IPS-18a (cell line): ENCODE results near the gene KRT81.

Experiments
- H3K27ac ChIP-seq: one replicate; pipeline ENCODE4 v1.5.1; 2013; ENCODE audit warnings: low read length
- H3K27me3 ChIP-seq: one replicate; pipeline ENCODE4 v1.6.1; 2013; ENCODE audit warnings: mild to moderate bottlenecking, low read length; ENCODE audit not compliant: control insufficient read depth, insufficient read depth
- H3K36me3 ChIP-seq: one replicate; pipeline ENCODE4 v1.6.1; 2013; ENCODE audit warnings: low read depth, low read length; ENCODE audit not compliant: control insufficient read depth
- H3K4me1 ChIP-seq: one replicate; pipeline ENCODE4 v1.6.1; 2013; ENCODE audit warnings: low read depth, low read length; ENCODE audit not compliant: control insufficient read depth
- H3K4me3 ChIP-seq: one replicate; pipeline ENCODE4 v1.5.1; 2013; ENCODE audit warnings: low read length
- H3K9ac ChIP-seq: one replicate; pipeline ENCODE4 v1.6.1; 2013; ENCODE audit warnings: mild to moderate bottlenecking, low read length, moderate library complexity
- H3K9me3 ChIP-seq: one replicate; pipeline ENCODE4 v1.6.1; 2013; ENCODE audit warnings: low read depth, low read length; ENCODE audit not compliant: control insufficient read depth

The KRT81 gene

GRCh38 chr12:52291267-52291935, at the start of gene KRT81:
KRT81 (minus strand) TSS chr12:52291534; CDS start chr12:52291465, 69 bp downstream.
- Histone ChIP-seq H3K4me1 (no peaks in the 10 kb centered on the region), H3K9ac (no peak within 1 kb of the TSS), H3K4me3 (no peak within 1 kb of the TSS), H3K27me3 (no peaks in the 10 kb centered on the region), H3K27ac (no peak within 1 kb of the TSS), H3K36me3 (no peaks in the 10 kb centered on the region), H3K9me3 (no peaks in the 10 kb centered on the region)

- Histone ChIP-seq H3K4me1 (no peaks in the 10 kb centered on the region), H3K9me3 (no peaks in the 10 kb centered on the region), H3K9ac (no peak overlapping the region), H3K27me3 (no peaks in the 10 kb centered on the region), H3K27ac (no peak overlapping the region), H3K36me3 (no peaks in the 10 kb centered on the region), H3K4me3 (no peak overlapping the region)
These were observed 47.1 kb upstream of the KRT81 start for GRCh38 chr12:52338241-52338960.

GRCh38 chr12:52337054-52337453, 45.7 kb upstream of the KRT81 start:
- no peak overlapping the region for H3K27ac ChIP-seq
- H3K9me3 ChIP-seq, result no peaks in the 10 kb centered on the region
- no peaks in the 10 kb centered on the region for H3K4me1 ChIP-seq
- no peak overlapping the region for H3K4me3 ChIP-seq
- no peak overlapping the region for H3K9ac ChIP-seq
- no peaks in the 10 kb centered on the region for H3K36me3 ChIP-seq
- H3K27me3 ChIP-seq, result no peaks in the 10 kb centered on the region

- no peaks in the 10 kb centered on the region for H3K36me3 ChIP-seq
- H3K4me1 ChIP-seq, result no peaks in the 10 kb centered on the region
- H3K4me3 ChIP-seq, result no peak overlapping the region
- no peak overlapping the region for H3K27ac ChIP-seq
- no peak overlapping the region for H3K9ac ChIP-seq
- no peaks in the 10 kb centered on the region for H3K9me3 ChIP-seq
- H3K27me3 ChIP-seq, result no peaks in the 10 kb centered on the region
These were observed 45.3 kb upstream of the KRT81 start for GRCh38 chr12:52336641-52337040.

GRCh38 chr12:52335598-52336262, 44.4 kb upstream of the KRT81 start:
- no peaks in the 10 kb centered on the region for H3K36me3 ChIP-seq
- no peaks in the 10 kb centered on the region for H3K9me3 ChIP-seq
- no peak overlapping the region for H3K4me3 ChIP-seq
- no peaks in the 10 kb centered on the region for H3K4me1 ChIP-seq
- H3K27ac ChIP-seq, result no peak overlapping the region
- no peaks in the 10 kb centered on the region for H3K27me3 ChIP-seq
- no peak overlapping the region for H3K9ac ChIP-seq

GRCh38 chr12:52334185-52334584, 42.9 kb upstream of the KRT81 start:
- Histone ChIP-seq H3K9ac (no peak overlapping the region), H3K9me3 (no peaks in the 10 kb centered on the region), H3K4me1 (no peaks in the 10 kb centered on the region), H3K27me3 (no peaks in the 10 kb centered on the region), H3K27ac (no peak overlapping the region), H3K4me3 (no peak overlapping the region), H3K36me3 (no peaks in the 10 kb centered on the region)

GRCh38 chr12:52333321-52333720, 42.0 kb upstream of the KRT81 start:
- H3K27ac ChIP-seq, result no peak overlapping the region
- H3K9ac ChIP-seq, result no peak overlapping the region

GRCh38 chr12:52332381-52332780, 41.0 kb upstream of the KRT81 start:
- Histone ChIP-seq H3K9ac (no peak overlapping the region), H3K27me3 (no peaks in the 10 kb centered on the region), H3K4me3 (no peak overlapping the region), H3K4me1 (no peaks in the 10 kb centered on the region), H3K9me3 (no peaks in the 10 kb centered on the region), H3K36me3 (no peaks in the 10 kb centered on the region), H3K27ac (no peak overlapping the region)

More at GRCh38 chr12:52333321-52333720, 42.0 kb upstream of the KRT81 start:
- Histone ChIP-seq H3K36me3 (no peaks in the 10 kb centered on the region), H3K4me3 (no peak overlapping the region), H3K27me3 (no peaks in the 10 kb centered on the region), H3K9me3 (no peaks in the 10 kb centered on the region), H3K4me1 (no peaks in the 10 kb centered on the region)

- no peak overlapping the region for H3K27ac ChIP-seq
- H3K9ac ChIP-seq, result no peak overlapping the region
- H3K36me3 ChIP-seq, result no peaks in the 10 kb centered on the region
- no peaks in the 10 kb centered on the region for H3K4me1 ChIP-seq
- H3K4me3 ChIP-seq, result no peak overlapping the region
- no peaks in the 10 kb centered on the region for H3K27me3 ChIP-seq
- H3K9me3 ChIP-seq, result no peaks in the 10 kb centered on the region
These were observed 40.5 kb upstream of the KRT81 start for GRCh38 chr12:52331833-52332232.

GRCh38 chr12:52331039-52331438, 39.7 kb upstream of the KRT81 start:
- Histone ChIP-seq H3K9me3 (no peaks in the 10 kb centered on the region), H3K27ac (no peak overlapping the region), H3K4me1 (no peaks in the 10 kb centered on the region), H3K4me3 (no peak overlapping the region), H3K9ac (no peak overlapping the region), H3K36me3 (no peaks in the 10 kb centered on the region), H3K27me3 (no peaks in the 10 kb centered on the region)

- H3K36me3 ChIP-seq, result no peaks in the 10 kb centered on the region
- no peak overlapping the region for H3K27ac ChIP-seq
- H3K27me3 ChIP-seq, result no peaks in the 10 kb centered on the region
- H3K9ac ChIP-seq, result no peak overlapping the region
- H3K9me3 ChIP-seq, result no peaks in the 10 kb centered on the region
- no peak overlapping the region for H3K4me3 ChIP-seq
- no peaks in the 10 kb centered on the region for H3K4me1 ChIP-seq
These were observed 36.6 kb upstream of the KRT81 start for GRCh38 chr12:52327830-52328500.
